Erythroblast (primary cell): ENCODE measurements around the gene NR1H2.
A peak's percentile ranks its signal among the peaks of the same experiment; 100 is the strongest.

ENCODE experiments used
- DNase-seq, 2 experiments: peaks; one replicate each; lab custom pipeline; 2025; lab: John Stamatoyannopoulos, UW
- GATA1 ChIP-seq: IDR thresholded peaks from 2 replicates; pipeline ENCODE4 v1.6.1; 2011; ENCODE audit warnings: low read depth, mild to moderate bottlenecking, control low read depth, low read length, moderate library complexity
- POLR2A ChIP-seq: IDR thresholded peaks from 2 replicates; pipeline ENCODE4 v1.6.1; 2011; ENCODE audit warnings: mild to moderate bottlenecking, low read length

Gene NR1H2

GRCh38 chr19:50392759-50393158 is 16.5 kb downstream of the NR1H2 start:
- no peak for TF ChIP-seq POLR2A
- TF ChIP-seq GATA1: no peak
- DNase-seq: no peak

- DNase-seq: peak in 1 of 2 experiments; percentile 46
- TF ChIP-seq POLR2A (no peak), GATA1 (no peak)
Observed at GRCh38 chr19:50393589-50393988, 17.3 kb downstream of the NR1H2 start.

- no peak for DNase-seq
- no peak for TF ChIP-seq GATA1
Observed at GRCh38 chr19:50394017-50394416, 17.8 kb downstream of the NR1H2 start.

GRCh38 chr19:50398675-50399367 is 22.6 kb downstream of the NR1H2 start:
- no peak for DNase-seq
- TF ChIP-seq POLR2A: no peak
- no peak for TF ChIP-seq GATA1

GRCh38 chr19:50399368-50399745 is 23.1 kb downstream of the NR1H2 start:
- TF ChIP-seq POLR2A (no peak), GATA1 (no peak)

GRCh38 chr19:50401605-50402450 is 25.6 kb downstream of the NR1H2 start:
- TF ChIP-seq POLR2A: no peak
- TF ChIP-seq GATA1: no peak
- DNase-seq: no peak

More at GRCh38 chr19:50399368-50399745, 23.1 kb downstream of the NR1H2 start:
- DNase-seq: no peak

GRCh38 chr19:50402544-50403301 is 26.5 kb downstream of the NR1H2 start:
- no peak for TF ChIP-seq GATA1
- DNase-seq: no peak

- TF ChIP-seq GATA1 (no peak), POLR2A (no peak)
- DNase-seq: no peak
Observed at GRCh38 chr19:50406156-50406820, 30.0 kb downstream of the NR1H2 start.

GRCh38 chr19:50406829-50407228 is 30.6 kb downstream of the NR1H2 start:
- no peak for TF ChIP-seq POLR2A
- TF ChIP-seq GATA1: no peak
- no peak for DNase-seq

GRCh38 chr19:50409347-50409746 is 33.1 kb downstream of the NR1H2 start:
- TF ChIP-seq GATA1: no peak
- no peak for TF ChIP-seq POLR2A
- DNase-seq: no peak

GRCh38 chr19:50410109-50410508 is 33.9 kb downstream of the NR1H2 start:
- TF ChIP-seq POLR2A (no peak), GATA1 (no peak)

GRCh38 chr19:50412419-50412818 is 36.2 kb downstream of the NR1H2 start:
- TF ChIP-seq GATA1 (no peak), POLR2A (no peak)
- no peak for DNase-seq

More at GRCh38 chr19:50410109-50410508, 33.9 kb downstream of the NR1H2 start:
- no peak for DNase-seq

- TF ChIP-seq POLR2A (no peak), GATA1 (no peak)
- no peak for DNase-seq
Observed at GRCh38 chr19:50413096-50413495, 36.8 kb downstream of the NR1H2 start.
